Vagina (tissue), 2 donors: ENCODE measurements around the gene FANCC.

ENCODE experiments used
- CTCF ChIP-seq, 3 experiments: fragments of 450-650 bp in 2 of 3; fragments of 200-600 bp in 1 of 3; sonication (generic) in 1 of 3; IDR thresholded peaks; one replicate each; pipeline ENCODE4 v1.5.1; 2017 to 2019; ENCODE audit warnings: antibody characterized with exemption in 3 of 3, mild to moderate bottlenecking in 2 of 3, moderate library complexity in 2 of 3
- POLR2A ChIP-seq, 2 donors: fragments of 450-650 bp; IDR thresholded peaks; one replicate each; pipeline ENCODE4 v1.6.1; 2017; ENCODE audit warnings: antibody characterized with exemption in 2 of 2, mild to moderate bottlenecking in 2 of 2, moderate library complexity in 2 of 2
- POLR2AphosphoS5 ChIP-seq, 2 donors: sonication (generic); formaldehyde crosslinking; IDR thresholded peaks; one replicate each; pipeline ENCODE4 v1.9.0; 2017; ENCODE audit warnings: antibody characterized with exemption in 2 of 2, mild to moderate bottlenecking in 2 of 2, low read depth in 1 of 2; ENCODE audit not compliant: insufficient read depth in 1 of 2

GRCh38 chr9:95116808-95117204, 200.7 kb downstream of the FANCC start:
- TF ChIP-seq CTCF (IDR thresholded peaks at IDR 0.05) (no peak), POLR2A (IDR thresholded peaks at IDR 0.05) (no peak), POLR2AphosphoS5 (IDR thresholded peaks at IDR 0.05; ENCODE audit: insufficient read depth in 1 of 2, low read depth in 1 of 2) (no peak)
